SW480 (cell line): ENCODE results near the gene EPHB1.
"Not testable (repeated sequence)": the region's sequence is repeated elsewhere in the genome, so short reads cannot be mapped to it uniquely, and the experiment has no call there.

Source experiments
- DNase-seq: peaks from one replicate; pipeline ENCODE4 v3.0.0-alpha.2; 2016; ENCODE audit warnings: low spot score

The EPHB1 gene

GRCh38 chr3:135005616-135006015, 210.6 kb downstream of the EPHB1 start:
- not testable (repeated sequence) for DNase-seq

GRCh38 chr3:135007607-135008006, 212.5 kb downstream of the EPHB1 start:
- no peak for DNase-seq

- DNase-seq: no peak
These were observed 213.3 kb downstream of the EPHB1 start for GRCh38 chr3:135008326-135008725.

DNA sequence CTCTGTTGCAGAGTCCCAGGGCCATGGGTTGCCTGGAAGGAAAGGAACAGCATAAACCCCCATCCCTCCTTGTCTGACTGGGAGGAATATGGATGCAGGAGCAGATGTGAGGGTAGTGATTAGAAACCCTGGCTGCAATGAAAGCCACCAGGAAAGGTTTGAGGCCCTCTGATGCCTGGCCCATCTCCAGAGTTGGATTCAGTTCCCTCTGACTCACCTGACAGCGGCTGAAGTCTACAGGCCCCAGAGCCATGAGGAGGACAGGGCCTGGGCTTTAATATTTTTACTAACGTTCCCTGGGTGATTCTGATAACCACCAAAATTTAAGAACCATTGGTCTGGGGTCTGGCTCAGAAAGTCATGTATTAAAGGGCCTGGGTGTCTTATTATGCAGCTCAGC, 214.0 kb downstream of the EPHB1 start:
- DNase-seq: no peak

- no peak for DNase-seq
These were observed 217.0 kb downstream of the EPHB1 start for GRCh38 chr3:135012101-135012500.

- no peak for DNase-seq
These were observed 218.1 kb downstream of the EPHB1 start for GRCh38 chr3:135013206-135013605.

GRCh38 chr3:135014566-135014965, 219.5 kb downstream of the EPHB1 start:
- DNase-seq: no peak

- DNase-seq: no peak
These were observed 222.2 kb downstream of the EPHB1 start for GRCh38 chr3:135017003-135017893.

GRCh38 chr3:135018149-135018923, 223.3 kb downstream of the EPHB1 start:
- DNase-seq: no peak

DNA sequence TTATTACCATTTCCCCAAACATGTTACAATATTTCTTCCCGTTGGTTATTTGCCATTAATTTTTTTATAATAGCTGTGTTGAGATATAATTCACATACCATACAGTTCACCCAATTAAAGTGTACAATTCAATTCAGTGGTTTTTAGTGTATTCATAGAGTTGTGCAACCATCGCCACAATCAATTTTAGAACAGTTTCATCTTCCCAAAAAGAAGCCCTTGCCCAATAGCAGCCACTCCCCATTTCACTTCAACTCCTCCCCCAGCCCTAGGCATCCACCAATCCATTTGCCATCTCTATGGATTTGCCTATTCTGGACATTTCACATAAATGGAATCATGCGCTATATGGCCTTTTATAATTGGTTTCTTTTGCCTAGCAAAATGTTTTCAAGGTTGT, 225.1 kb downstream of the EPHB1 start:
- no peak for DNase-seq

DNA sequence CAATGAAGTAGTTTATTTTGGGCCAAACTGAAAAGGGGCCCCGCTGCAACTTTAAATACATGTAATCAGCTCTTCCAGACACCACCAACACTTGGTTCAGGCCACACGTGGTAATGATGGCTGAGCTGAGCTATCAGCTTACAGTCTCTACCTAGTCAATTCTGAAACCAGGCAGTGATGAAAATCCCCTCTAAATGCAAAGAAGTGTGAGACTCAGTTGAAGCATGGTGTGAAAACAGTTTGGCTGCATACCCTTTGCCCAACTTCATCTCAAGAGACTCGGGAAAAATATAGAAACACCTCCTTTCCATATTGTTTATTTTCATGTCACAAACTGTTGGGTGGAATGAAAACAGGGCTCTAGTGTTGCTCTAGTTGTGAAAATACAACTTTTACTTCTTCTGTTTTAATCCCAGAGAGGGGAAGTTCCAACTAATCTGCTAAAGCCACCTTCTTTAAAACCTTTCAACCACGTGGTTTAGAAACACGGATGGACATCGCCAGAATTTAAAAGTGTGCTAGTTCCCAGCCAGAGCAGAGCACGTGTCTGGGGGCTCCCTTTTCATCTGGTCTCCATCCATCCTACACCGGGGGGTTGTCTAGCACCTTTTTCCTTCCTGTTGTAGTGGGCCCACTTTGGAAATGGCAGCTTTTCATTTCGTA, 229.1 kb downstream of the EPHB1 start:
- DNase-seq: no peak

DNA sequence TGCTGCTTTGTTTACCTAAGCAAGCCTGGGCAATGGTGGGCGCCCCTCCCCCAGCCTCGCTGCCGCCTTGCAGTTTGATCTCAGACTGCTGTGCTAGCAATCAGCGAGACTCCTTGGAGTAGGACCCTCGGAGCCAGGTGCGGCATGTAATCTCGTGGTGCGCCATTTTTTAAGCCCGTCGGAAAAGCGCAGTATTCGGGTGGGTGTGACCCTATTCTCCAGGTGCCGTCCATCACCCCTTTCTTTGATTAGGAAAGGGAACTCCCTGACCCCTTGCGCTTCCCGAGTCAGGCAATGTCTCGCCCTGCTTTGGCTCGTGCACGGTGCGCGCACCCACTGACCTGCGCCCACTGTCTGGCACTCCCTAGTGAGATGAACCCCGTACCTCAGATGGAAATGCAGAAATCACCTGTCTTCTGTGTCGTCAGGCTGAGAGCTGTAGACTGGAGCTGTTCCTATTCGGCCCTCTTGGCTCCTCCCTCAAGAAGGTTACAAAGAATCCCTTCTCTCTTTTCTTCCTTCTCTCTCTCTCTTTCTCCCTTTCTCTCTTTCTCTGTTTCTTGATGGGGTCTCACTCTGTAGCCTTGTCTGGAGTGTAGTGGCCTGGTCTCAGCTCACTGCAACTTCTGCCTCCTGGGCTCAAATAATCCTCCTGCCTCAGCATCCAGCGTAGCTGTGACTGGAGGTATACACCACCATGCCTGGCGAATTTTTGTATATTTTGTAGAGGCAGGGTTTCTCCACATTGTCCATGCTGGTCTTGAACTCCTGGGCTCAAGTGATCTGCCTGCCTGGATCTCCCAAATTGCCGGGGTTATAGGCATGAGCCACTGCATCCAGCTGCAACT, 235.9 kb downstream of the EPHB1 start:
- DNase-seq: not testable (repeated sequence)

- no peak for DNase-seq
These were observed 238.7 kb downstream of the EPHB1 start for GRCh38 chr3:135033737-135034136.

- no peak for DNase-seq
These were observed 239.3 kb downstream of the EPHB1 start for GRCh38 chr3:135034291-135034768.

GRCh38 chr3:135034891-135035440, 239.9 kb downstream of the EPHB1 start:
- no peak for DNase-seq

DNA sequence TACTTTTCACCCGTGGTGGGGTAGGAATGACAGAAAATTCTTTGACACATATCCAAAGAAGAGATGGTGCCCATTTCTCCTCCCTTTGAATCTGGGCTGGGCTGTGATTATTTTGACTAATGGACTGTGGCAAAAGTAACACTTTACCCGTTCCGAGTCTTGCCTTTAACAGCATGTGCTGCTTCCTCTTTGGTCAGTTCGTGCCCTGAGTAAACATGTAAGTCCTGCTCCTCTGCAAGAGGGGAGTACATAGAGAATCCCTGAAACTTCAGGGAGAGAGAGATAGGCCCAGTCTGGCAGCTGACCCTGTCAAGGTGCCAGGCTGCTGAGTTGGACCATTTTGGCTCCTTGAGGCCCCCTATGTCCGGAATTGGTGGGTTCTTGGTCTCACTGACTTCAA, 243.1 kb downstream of the EPHB1 start:
- no peak for DNase-seq

GRCh38 chr3:135039536-135039935, 244.5 kb downstream of the EPHB1 start:
- not testable (repeated sequence) for DNase-seq

DNA sequence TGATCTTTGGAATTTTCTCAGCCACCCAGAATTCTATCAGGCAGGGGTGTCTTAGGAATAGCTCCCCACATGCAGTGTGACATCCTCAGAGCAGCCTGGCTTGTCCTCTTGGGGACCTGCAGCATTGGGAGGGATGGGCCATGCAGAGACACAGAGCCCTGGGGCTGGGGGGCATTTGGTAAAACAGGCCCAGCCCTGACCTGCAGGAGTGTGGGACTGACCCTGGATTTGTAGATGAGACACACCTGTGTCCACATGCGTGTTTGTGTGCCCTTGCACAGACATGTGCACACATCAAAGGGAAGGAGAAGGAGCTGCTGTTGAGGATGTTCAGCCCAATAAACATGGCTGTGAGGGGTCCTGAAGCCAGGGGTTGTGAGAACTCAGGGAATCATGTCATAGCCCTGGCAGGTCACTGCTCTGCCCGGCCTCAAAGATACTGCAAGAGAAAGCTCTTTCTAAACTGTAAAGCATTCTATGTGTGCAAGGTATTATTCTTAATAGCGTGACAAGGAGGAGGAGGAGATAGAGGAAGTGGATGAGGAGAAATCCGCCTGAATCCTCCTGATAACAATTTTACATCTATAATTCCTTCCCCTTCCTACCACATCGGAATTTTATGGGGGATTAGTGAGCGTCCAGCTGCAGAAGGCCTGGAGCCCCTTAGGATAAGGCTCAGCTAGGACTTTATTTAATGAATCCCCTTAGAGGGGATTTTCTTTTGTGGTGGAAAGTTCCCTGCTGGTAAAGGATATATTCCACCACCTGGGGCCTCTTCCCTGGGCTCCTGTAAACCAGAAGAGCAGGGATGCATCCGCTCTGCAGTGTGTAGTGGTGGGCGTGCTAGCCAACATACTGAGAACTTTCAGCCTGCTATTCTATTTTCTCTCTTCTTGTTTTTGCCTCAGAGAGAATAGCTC, 245.5 kb downstream of the EPHB1 start:
- DNase-seq: no peak

GRCh38 chr3:135041601-135042000, 246.5 kb downstream of the EPHB1 start:
- DNase-seq: no peak

DNA sequence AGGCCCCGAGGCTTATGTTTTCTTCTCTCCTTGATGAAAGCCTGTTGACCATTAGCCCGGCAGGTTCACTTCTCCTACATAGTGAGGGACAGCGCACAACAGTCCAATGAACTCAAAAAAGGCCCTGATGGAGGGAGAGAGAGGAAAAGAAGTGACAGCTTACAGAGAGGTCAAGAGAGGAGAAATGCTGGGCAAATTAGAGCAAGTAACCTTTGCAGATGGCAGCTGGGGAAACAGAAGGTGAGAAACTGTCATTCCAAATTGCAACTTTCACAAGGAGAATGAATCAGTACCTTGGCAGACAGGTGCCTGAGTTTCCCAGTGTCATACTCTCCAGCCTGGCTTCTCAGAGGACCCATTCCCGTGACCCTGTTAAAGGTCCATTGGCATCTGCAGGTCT, 252.0 kb downstream of the EPHB1 start:
- DNase-seq: no peak
